Measurements from ENCODE around the gene DNAJC27.

DNA sequence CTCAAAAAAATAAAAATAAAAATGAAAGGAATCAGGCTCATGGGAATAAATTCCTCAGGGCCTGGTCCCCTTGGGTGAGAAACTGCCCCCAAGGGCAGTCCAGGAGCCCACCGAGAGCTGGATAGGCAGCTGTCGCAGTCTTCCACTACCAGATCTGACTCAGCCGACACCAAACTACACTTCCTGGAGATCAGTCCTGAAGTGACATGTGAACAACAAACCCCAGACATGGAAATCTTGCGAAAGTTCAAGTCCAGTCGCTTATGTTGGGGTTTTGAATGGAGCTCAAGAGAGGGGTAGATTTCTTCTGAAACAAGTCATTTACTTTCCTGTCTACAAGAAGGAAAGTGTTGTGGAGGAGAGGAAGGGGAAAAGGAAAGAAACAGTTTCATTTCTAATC lies 64.6 kb downstream of the DNAJC27 start:
- TF ChIP-seq, protein P1, sequence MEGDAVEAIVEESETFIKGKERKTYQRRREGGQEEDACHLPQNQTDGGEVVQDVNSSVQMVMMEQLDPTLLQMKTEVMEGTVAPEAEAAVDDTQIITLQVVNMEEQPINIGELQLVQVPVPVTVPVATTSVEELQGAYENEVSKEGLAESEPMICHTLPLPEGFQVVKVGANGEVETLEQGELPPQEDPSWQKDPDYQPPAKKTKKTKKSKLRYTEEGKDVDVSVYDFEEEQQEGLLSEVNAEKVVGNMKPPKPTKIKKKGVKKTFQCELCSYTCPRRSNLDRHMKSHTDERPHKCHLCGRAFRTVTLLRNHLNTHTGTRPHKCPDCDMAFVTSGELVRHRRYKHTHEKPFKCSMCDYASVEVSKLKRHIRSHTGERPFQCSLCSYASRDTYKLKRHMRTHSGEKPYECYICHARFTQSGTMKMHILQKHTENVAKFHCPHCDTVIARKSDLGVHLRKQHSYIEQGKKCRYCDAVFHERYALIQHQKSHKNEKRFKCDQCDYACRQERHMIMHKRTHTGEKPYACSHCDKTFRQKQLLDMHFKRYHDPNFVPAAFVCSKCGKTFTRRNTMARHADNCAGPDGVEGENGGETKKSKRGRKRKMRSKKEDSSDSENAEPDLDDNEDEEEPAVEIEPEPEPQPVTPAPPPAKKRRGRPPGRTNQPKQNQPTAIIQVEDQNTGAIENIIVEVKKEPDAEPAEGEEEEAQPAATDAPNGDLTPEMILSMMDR (conservative IDR thresholded peaks at IDR 0.05; ENCODE audit: low read depth, low read length) = no peak
- no peak for TF ChIP-seq EZH2 (IDR thresholded peaks at IDR 0.05; ENCODE audit: low read length, unreplicated experiment)

All from PC-3 (cell line).